Tibial nerve (tissue), 4 donors: ENCODE results near the gene POU2F2. TPM values are rescaled to one million over a fixed set of nuclear protein-coding genes. Genes with fewer than 3 reads are reported as not detected.
"Not testable (repeated sequence)": the region's sequence is repeated elsewhere in the genome, so short reads cannot be mapped to it uniquely, and the experiment has no call there.

Source experiments
- DNase-seq, 2 donors: peaks; one replicate each; pipeline ENCODE4 v3.0.0-alpha.2; 2019; ENCODE audit warnings: low spot score in 2 of 2
- H3K27ac ChIP-seq, 4 donors: fragments of 200-600 bp; sonication (generic) in 3 of 4; one replicate each; pipeline ENCODE4 v1.5.1; 2017 to 2019; ENCODE audit warnings: mild to moderate bottlenecking in 1 of 4
- H3K27me3 ChIP-seq, 2 donors: fragments of 200-600 bp; sonication (generic) in 1 of 2; one replicate each; pipeline versions ENCODE4 v1.5.1 to v1.6.0; 2017 to 2019
- H3K36me3 ChIP-seq, 3 donors: fragments of 200-600 bp; sonication (generic); one replicate each; pipeline ENCODE4 v1.5.1; 2018 to 2019
- H3K4me1 ChIP-seq, 4 donors: fragments of 200-600 bp; sonication (generic) in 3 of 4; one replicate each; pipeline ENCODE4 v1.5.1; 2017 to 2019
- H3K4me3 ChIP-seq, 4 donors: fragments of 200-600 bp; sonication (generic) in 3 of 4; one replicate each; pipeline ENCODE4 v1.5.1; 2017 to 2019; ENCODE audit warnings: mild to moderate bottlenecking in 1 of 4, moderate library complexity in 1 of 4
- H3K9me3 ChIP-seq, 4 donors: fragments of 200-600 bp; sonication (generic) in 3 of 4; one replicate each; pipeline ENCODE4 v1.5.1; 2017 to 2019
- EP300 ChIP-seq, 2 donors: sonication (generic); formaldehyde crosslinking; IDR thresholded peaks; one replicate each; pipeline ENCODE4 v1.6.1; 2017; ENCODE audit warnings: antibody characterized with exemption in 2 of 2, mild to moderate bottlenecking in 1 of 2
- POLR2A ChIP-seq, 2 donors: fragments of 450-650 bp; IDR thresholded peaks; one replicate each; pipeline ENCODE4 v1.6.1; 2017; ENCODE audit warnings: antibody characterized with exemption in 2 of 2, mild to moderate bottlenecking in 2 of 2, moderate library complexity in 2 of 2
- WGBS, 2 donors: methylation state at CpG; one replicate each; pipeline ENCODE4 v1.1.5; 2018; 5-methylcytosine and 5-hydroxymethylcytosine counted together
- total RNA-seq, 4 donors: library from RNA; depleted of rRNA; stranded (reverse); fragments of >200 nt; gene quantifications; one replicate each; pipeline ENCODE4 v1.1.0, GENCODE V29; 2016
- TF ChIP-seq, protein P1 (sequence below), 5 experiments: fragments of 200-600 bp in 3 of 5; fragments of 450-650 bp in 2 of 5; sonication (generic) in 3 of 5; IDR thresholded peaks; one replicate each; pipeline ENCODE4 v1.5.1; 2016 to 2019; ENCODE audit warnings: antibody characterized with exemption in 5 of 5, mild to moderate bottlenecking in 3 of 5, moderate library complexity in 2 of 5

Gene POU2F2
- total RNA-seq, 4 donors from 2014 or later, result 0.21 to 6.0 (median 0.51) TPM

DNA sequence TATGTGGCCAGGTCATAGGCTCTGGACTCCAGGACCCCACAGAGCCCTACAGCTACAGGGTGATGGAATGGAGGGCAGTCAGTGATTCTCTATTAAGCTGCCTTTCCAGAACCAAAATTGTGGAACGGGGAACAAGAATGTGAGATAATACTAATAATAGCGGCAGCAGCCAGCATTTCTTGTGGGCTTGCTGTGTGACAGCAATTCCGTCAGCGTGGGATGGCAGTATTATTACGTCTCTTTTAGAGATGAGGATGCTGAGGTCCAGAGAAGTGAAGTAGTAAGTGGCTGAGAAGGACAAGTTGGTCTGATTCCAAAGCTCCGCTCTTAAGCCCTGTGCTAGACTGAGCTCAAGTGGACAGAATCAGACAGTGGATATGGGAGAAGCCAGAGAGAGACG is 86.7 kb downstream of the POU2F2 start:
- H3K36me3 ChIP-seq, result peaks cover 0 to 32% (median 0%) of the 10 kb centered on the region in 3 donors
- WGBS, 2 donors, result 92 to 95% methylated on average over 7 of the region's 7 CpGs
- H3K4me3 ChIP-seq, result no peak overlapping the region

DNA sequence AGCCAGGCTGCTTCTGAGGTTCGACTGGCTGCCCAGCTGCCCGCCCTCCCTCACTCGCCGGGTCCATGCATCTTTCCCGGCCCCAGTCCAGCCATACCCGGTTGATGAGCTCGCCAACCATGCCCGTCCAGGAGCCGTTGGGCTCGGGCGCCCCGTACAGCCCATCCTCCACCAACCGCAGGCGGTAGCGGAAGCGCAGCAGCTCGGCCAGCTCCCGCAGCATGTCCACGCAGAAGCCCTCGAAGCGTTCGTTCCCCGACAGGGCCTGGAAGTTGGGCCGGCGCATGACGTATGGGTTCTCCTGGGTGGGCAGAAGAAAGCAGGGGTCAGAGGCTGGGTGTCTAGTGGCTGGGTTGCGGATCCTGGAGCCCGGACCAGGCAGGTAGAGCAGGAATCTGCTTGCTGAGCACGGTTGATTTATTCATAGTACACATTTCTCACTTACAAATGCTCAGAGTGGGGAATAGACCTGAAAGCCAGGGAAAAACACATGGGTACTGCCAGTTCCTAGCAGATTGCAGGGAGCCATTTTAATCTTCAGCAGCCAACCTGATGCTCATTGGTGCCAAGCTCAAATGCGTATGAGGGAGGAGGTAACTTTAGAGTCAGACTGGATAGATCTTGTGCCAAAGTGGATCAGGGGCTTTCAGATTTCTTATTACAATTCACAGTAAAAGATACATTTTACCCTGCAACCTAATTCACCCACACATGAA is 89.6 kb downstream of the POU2F2 start:
- no peak for DNase-seq
- H3K9me3 ChIP-seq, result no peaks in the 10 kb centered on the region
- no peak overlapping the region for H3K4me3 ChIP-seq
- H3K27me3 ChIP-seq, result no peaks in the 10 kb centered on the region
- no peak overlapping the region for H3K27ac ChIP-seq
- H3K4me1 ChIP-seq, result no peaks in the 10 kb centered on the region
- TF ChIP-seq, protein P1, sequence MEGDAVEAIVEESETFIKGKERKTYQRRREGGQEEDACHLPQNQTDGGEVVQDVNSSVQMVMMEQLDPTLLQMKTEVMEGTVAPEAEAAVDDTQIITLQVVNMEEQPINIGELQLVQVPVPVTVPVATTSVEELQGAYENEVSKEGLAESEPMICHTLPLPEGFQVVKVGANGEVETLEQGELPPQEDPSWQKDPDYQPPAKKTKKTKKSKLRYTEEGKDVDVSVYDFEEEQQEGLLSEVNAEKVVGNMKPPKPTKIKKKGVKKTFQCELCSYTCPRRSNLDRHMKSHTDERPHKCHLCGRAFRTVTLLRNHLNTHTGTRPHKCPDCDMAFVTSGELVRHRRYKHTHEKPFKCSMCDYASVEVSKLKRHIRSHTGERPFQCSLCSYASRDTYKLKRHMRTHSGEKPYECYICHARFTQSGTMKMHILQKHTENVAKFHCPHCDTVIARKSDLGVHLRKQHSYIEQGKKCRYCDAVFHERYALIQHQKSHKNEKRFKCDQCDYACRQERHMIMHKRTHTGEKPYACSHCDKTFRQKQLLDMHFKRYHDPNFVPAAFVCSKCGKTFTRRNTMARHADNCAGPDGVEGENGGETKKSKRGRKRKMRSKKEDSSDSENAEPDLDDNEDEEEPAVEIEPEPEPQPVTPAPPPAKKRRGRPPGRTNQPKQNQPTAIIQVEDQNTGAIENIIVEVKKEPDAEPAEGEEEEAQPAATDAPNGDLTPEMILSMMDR (IDR thresholded peaks at IDR 0.05), result no peak
- TF ChIP-seq POLR2A (IDR thresholded peaks at IDR 0.05) (no peak), EP300 (IDR thresholded peaks at IDR 0.05) (no peak)
- peaks cover 0 to 42% (median 0%) of the 10 kb centered on the region in 3 donors for H3K36me3 ChIP-seq
- WGBS, 2 donors, result 87 to 92% methylated on average over 30 of the region's 30 CpGs

More for the DNA sequence above, 86.7 kb downstream of the POU2F2 start:
- Histone ChIP-seq H3K27ac (no peak overlapping the region), H3K27me3 (no peaks in the 10 kb centered on the region), H3K4me1 (no peaks in the 10 kb centered on the region), H3K9me3 (no peaks in the 10 kb centered on the region)
- DNase-seq, result no peak
- TF ChIP-seq POLR2A (IDR thresholded peaks at IDR 0.05) (no peak), EP300 (IDR thresholded peaks at IDR 0.05) (no peak)
- TF ChIP-seq, protein P1 (IDR thresholded peaks at IDR 0.05), result no peak

DNA sequence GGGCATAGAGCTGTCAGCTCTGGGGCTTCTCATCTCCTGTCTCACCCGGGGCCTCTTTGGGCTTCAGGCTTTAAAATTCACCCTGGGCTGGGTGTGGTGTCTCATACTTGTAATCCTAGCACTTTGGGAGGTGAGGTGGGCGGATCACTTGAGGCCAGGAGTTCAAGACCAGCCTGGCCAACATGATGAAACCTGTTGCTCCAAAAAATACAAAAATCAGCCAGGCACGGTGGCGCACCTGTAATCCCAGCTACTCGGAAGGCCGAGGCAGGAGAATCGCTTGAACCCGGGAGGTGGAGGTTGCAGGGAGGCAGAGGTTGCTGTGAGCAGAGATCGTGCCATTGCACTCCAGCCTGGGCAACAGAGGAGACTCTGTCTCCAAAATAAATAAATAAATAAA is 91.8 kb downstream of the POU2F2 start:
- H3K27ac ChIP-seq, DNase-seq, H3K9me3 ChIP-seq, H3K4me1 ChIP-seq, H3K27me3 ChIP-seq, H3K4me3 ChIP-seq: not testable (repeated sequence)
- peaks cover 0 to 38% (median 0%) of the 10 kb centered on the region in 3 donors for H3K36me3 ChIP-seq
- WGBS, 2 donors, result 84 to 90% methylated on average over 9 of the region's 9 CpGs

DNA sequence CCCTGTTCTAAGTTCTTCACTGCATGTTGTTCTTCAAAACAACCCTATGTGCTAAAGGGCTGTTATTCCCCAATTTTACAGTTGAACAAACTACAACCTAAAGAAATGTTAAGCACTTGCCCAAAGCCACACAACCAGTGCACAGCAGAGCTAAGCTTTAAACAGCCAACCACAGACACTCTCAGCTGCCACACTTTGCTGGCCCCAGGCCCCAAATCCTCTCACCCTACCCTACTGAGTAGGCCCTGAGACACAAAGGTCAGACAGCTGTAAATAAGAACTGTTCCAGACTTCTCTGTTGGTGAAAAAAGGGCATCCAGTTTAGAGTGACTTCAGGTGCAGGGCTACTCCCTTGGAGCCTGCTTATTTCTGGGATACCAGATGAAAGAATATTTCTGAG is 92.2 kb downstream of the POU2F2 start:
- H3K9me3 ChIP-seq, result no peaks in the 10 kb centered on the region
- no peaks in the 10 kb centered on the region for H3K4me1 ChIP-seq
- H3K27me3 ChIP-seq, result no peaks in the 10 kb centered on the region
- H3K27ac ChIP-seq, result no peak overlapping the region
- TF ChIP-seq, protein P1 (IDR thresholded peaks at IDR 0.05), result no peak
- TF ChIP-seq EP300 (IDR thresholded peaks at IDR 0.05) (no peak), POLR2A (IDR thresholded peaks at IDR 0.05) (no peak)
- peaks cover 0 to 33% (median 0%) of the 10 kb centered on the region in 3 donors for H3K36me3 ChIP-seq
- no peak overlapping the region for H3K4me3 ChIP-seq
- no peak for DNase-seq

DNA sequence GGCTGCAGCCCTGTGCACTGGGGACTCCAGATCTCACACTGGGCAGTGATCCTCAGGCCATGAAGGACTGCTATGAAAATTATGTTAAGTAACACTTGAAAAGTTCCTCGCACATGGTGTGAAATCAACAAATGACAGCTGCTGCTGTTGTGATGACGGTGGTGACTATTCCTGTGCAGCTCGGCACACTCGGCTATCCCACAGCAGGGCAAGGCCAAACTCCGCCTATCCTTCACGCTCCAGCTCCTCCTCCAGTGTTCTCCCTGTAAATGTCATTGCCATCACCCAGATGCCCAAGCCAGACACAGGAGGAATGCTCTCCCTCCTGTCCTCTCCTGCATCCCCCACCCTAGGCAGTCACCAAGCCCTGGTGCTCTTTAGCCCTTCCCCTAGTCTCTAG is 93.6 kb downstream of the POU2F2 start:
- no peaks in the 10 kb centered on the region for H3K9me3 ChIP-seq
- no peaks in the 10 kb centered on the region for H3K27me3 ChIP-seq
- DNase-seq, result no peak
- no peak for TF ChIP-seq POLR2A (IDR thresholded peaks at IDR 0.05)
- TF ChIP-seq, protein P1 (IDR thresholded peaks at IDR 0.05), result no peak
- no peak for TF ChIP-seq EP300 (IDR thresholded peaks at IDR 0.05)
- WGBS, 2 donors, result 62 to 69% methylated on average over 6 of the region's 6 CpGs
- no peaks in the 10 kb centered on the region for H3K4me1 ChIP-seq
- H3K4me3 ChIP-seq, result no peak overlapping the region
- no peak overlapping the region for H3K27ac ChIP-seq
- peaks cover 0 to 28% (median 0%) of the 10 kb centered on the region in 3 donors for H3K36me3 ChIP-seq
